ENCODE measurements around the gene FLRT3.

FLRT3 gene

DNA sequence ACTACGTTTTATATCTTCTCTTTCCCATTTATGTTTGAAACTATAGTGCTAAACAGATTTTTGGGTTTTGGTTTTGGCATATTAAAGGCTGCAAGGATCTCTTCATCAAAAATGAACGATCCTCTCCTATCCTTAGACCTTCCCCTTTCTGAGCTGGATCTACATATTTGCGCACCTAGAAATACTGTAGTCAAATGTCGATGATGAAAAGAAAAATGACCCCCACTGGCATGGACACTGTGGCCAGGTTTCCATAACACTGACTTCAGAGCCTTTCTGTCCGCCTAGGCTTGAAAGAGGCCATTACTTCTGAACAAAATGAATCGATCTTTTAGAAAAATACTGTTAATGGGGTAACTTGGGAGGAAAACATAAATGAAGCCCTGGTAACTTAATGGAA is 5.8 kb downstream of the FLRT3 start:
- DNase-seq: peak in 2 of 56 donors; percentile 1 to 5

- DNase-seq: no peak
Measured at GRCh38 chr20:14319704-14320103, 17.7 kb downstream of the FLRT3 start.

- no peak for DNase-seq
Measured at GRCh38 chr20:14313341-14314020, 23.9 kb downstream of the FLRT3 start.

- no peak for DNase-seq
Measured at GRCh38 chr20:14312001-14312400, 25.4 kb downstream of the FLRT3 start.

DNA sequence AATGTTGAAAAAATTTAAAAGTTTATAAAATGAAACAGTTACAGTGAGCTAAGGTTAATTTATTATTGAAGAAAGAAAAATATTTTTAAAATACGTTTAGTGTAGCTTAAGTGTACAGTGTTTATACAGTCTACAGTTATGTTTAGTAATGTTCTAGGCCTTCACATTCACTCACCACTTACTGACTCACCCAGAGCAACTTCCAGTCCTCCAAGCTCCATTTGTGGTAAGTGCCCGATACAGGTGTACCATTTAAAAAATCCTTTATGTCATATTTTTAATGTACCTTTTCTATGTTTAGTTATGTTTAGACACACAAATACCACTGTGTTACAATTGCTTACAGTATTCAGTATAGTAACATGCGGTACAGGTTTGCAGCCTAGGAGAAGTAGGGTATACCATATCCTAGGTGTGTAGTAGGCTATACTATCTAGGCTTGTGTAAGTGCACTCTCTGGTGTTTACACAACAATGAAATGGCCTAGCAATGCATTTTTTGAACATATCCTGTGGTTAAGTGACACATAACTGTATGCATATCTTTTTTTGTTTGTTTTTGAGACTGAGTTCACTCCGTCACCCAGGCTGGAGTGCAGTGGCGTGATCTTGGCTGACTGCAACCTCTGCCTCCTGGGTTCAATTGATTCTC is 26.3 kb downstream of the FLRT3 start:
- no peak for DNase-seq

DNA sequence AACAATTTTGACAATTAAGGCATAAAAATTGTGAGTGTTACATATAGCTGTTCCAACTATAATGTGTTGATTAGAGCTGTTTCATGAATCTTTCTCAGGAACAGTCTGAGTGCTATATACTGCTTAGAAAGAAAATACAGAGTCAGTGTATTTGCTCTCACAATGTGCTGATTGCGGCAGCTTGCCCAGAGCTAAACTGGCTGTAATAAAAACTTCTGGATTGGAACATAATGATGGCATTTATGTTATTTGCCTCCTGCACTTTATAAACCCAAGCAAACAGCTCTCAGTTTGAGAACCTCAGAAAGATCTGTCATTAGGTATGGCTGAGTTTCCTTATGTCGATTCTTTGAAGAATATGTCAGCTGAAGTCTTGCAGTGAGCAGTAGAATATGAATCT is 29.5 kb downstream of the FLRT3 start:
- no peak for DNase-seq

GRCh38 chr20:14304472-14304871 is 32.9 kb downstream of the FLRT3 start:
- DNase-seq: no peak

DNA sequence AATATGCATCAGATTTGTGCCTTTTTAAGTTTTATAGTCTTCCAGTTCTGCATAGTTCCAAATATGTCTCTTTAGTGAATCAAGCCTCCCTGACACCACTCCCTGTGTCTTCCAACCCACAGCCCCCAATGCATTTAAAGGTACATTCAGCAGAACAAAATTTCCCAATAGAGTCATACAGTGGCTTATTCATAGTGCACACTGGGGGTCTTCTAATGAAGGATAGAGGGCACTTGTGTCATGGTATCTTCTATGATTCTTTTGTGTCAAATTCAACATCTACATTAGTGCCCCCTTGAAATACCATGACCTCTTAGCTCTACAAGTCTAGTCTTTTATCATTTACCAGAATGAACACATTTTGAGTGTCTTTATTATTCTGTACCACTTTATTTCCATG is 33.8 kb downstream of the FLRT3 start:
- no peak for DNase-seq

DNA sequence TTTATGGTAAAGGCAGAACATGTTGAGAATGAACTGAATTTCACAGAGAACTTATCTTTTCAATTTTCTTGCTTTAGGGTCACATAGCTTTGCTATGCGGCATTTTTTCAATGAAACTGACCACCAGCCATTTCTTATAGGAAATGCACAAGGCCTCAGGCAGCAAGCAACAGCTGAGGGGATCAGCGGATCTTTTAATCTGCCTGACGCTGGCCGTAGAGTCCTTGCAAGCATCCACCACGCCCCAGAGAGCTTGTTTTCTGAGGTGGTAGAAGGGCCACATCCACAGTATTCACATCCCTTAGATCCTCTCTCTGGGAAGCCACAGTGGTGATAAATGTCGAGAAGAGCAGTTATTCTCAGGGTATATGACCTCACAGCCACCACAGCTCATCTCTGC is 34.3 kb downstream of the FLRT3 start:
- no peak for DNase-seq

- peak in 1 of 56 donors; percentile 0 for DNase-seq
Measured at GRCh38 chr20:14299831-14300230, 37.6 kb downstream of the FLRT3 start.

- DNase-seq: no peak
Measured at GRCh38 chr20:14295770-14296309, 41.6 kb downstream of the FLRT3 start.

GRCh38 chr20:14295238-14295637 is 42.2 kb downstream of the FLRT3 start:
- no peak for DNase-seq

- DNase-seq: no peak
Measured at GRCh38 chr20:14291502-14291901, 45.9 kb downstream of the FLRT3 start.

GRCh38 chr20:14288341-14289330 is 48.8 kb downstream of the FLRT3 start:
- DNase-seq: peak in 3 of 56 donors; percentile 4 to 34 (median 23)

DNA sequence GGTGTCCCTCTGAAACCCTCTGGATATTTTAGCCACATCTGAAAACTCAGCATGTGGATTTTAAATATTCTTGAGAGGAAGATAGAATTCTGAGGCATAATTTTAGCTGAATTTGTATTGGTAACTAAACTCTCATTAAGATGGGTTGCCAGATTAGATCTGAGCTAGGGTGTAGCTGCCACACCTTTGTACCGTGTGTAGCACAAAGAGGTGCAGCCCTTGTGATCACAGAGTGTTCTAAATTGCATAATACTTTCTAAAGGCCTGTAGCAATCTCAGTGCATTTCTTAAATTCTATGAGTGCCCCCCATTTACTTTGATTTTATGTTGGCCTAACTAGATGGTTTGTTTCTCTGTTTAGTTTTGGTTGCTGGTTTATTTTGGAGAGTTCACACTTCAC is 53.0 kb downstream of the FLRT3 start:
- DNase-seq: peak in 4 of 56 donors; percentile 0 to 4 (median 2)

GRCh38 chr20:14282140-14282539 is 55.3 kb downstream of the FLRT3 start:
- DNase-seq: no peak
